ENCODE results near the gene FATE1. TPM values are rescaled to one million over a fixed set of nuclear protein-coding genes. Genes with fewer than 3 reads are reported as not detected.

Gene FATE1
- total and polyA plus RNA-seq, 2 experiments from 2014 or later: not detected

DNA sequence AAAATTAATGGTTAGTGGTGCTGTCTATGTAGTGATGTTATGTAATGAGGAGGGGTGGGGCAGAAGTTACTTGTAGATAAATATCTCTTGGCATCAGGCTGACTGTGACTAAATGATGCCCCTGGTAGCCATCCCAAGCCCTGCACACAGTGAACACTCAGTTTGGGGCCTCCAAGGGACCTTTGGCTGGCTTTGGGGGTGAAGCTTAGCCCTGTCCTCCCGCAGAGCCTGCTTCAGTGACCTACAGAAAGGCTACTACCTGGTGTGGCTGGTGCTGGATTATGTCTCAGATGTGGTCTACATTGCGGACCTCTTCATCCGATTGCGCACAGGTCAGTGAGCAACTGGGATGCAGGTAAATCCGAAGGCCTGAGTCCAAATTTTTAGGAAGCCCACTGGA is 26.5 kb downstream of the FATE1 start:
- H3K36me3 ChIP-seq (replicated peaks; ENCODE audit: insufficient read depth, low read depth): no peaks in the 10 kb centered on the region
- no peaks in the 10 kb centered on the region for H3K79me2 ChIP-seq
- no peak overlapping the region for H2AFZ ChIP-seq
- WGBS (ENCODE audit: low lambda C conversion rate, missing lambda C conversion rate): 79% methylated on average over 5 of the region's 5 CpGs
- H3K4me1 ChIP-seq (ENCODE audit: insufficient read depth): no peaks in the 10 kb centered on the region
- no peaks in the 10 kb centered on the region for H4K20me1 ChIP-seq (ENCODE audit: insufficient read depth, poor library complexity, severe bottlenecking)
- H3K9me3 ChIP-seq (ENCODE audit: low read depth): no peaks in the 10 kb centered on the region
- no peaks in the 10 kb centered on the region for H3K9me2 ChIP-seq (replicated peaks; ENCODE audit: insufficient read depth)
- DNase-seq (ENCODE audit: low spot score): no peak
- no peak overlapping the region for H3K4me2 ChIP-seq
- no peak overlapping the region for H3K4me3 ChIP-seq
- H3K27ac ChIP-seq: no peak overlapping the region
- no peaks in the 10 kb centered on the region for H3K27me3 ChIP-seq
- no peak for TF ChIP-seq EZH2phosphoT487 (IDR thresholded peaks at IDR 0.05; ENCODE audit: low read depth, severe bottlenecking, unreplicated experiment)
- no peak for TF ChIP-seq EZH2 (IDR thresholded peaks at IDR 0.05; ENCODE audit: borderline replicate concordance)
- TF ChIP-seq, protein P1, sequence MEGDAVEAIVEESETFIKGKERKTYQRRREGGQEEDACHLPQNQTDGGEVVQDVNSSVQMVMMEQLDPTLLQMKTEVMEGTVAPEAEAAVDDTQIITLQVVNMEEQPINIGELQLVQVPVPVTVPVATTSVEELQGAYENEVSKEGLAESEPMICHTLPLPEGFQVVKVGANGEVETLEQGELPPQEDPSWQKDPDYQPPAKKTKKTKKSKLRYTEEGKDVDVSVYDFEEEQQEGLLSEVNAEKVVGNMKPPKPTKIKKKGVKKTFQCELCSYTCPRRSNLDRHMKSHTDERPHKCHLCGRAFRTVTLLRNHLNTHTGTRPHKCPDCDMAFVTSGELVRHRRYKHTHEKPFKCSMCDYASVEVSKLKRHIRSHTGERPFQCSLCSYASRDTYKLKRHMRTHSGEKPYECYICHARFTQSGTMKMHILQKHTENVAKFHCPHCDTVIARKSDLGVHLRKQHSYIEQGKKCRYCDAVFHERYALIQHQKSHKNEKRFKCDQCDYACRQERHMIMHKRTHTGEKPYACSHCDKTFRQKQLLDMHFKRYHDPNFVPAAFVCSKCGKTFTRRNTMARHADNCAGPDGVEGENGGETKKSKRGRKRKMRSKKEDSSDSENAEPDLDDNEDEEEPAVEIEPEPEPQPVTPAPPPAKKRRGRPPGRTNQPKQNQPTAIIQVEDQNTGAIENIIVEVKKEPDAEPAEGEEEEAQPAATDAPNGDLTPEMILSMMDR (IDR thresholded peaks at IDR 0.05; ENCODE audit: poor library complexity): no peak

- Histone ChIP-seq H3K4me3 (no peak overlapping the region), H3K36me3 (replicated peaks; ENCODE audit: insufficient read depth, low read depth) (no peaks in the 10 kb centered on the region), H3K79me2 (no peaks in the 10 kb centered on the region), H2AFZ (no peak overlapping the region), H3K27ac (no peak overlapping the region), H3K9me2 (replicated peaks; ENCODE audit: insufficient read depth) (no peaks in the 10 kb centered on the region), H3K27me3 (no peaks in the 10 kb centered on the region), H3K4me1 (ENCODE audit: insufficient read depth) (no peaks in the 10 kb centered on the region), H3K4me2 (no peak overlapping the region), H3K9me3 (ENCODE audit: low read depth) (no peaks in the 10 kb centered on the region), H4K20me1 (ENCODE audit: insufficient read depth, poor library complexity, severe bottlenecking) (no peaks in the 10 kb centered on the region)
- WGBS (ENCODE audit: low lambda C conversion rate, missing lambda C conversion rate): 89% methylated on average over 21 of the region's 21 CpGs
- TF ChIP-seq, protein P1 (IDR thresholded peaks at IDR 0.05; ENCODE audit: poor library complexity): no peak
- no peak for TF ChIP-seq EZH2 (IDR thresholded peaks at IDR 0.05; ENCODE audit: borderline replicate concordance)
- TF ChIP-seq EZH2phosphoT487 (IDR thresholded peaks at IDR 0.05; ENCODE audit: low read depth, severe bottlenecking, unreplicated experiment): no peak
- DNase-seq (ENCODE audit: low spot score): no peak
Observed at GRCh38 chrX:151743651-151744470, 28.0 kb downstream of the FATE1 start.

- no peaks in the 10 kb centered on the region for H3K9me2 ChIP-seq (replicated peaks; ENCODE audit: insufficient read depth)
- no peaks in the 10 kb centered on the region for H3K36me3 ChIP-seq (replicated peaks; ENCODE audit: insufficient read depth, low read depth)
- no peaks in the 10 kb centered on the region for H4K20me1 ChIP-seq (ENCODE audit: insufficient read depth, poor library complexity, severe bottlenecking)
- TF ChIP-seq EZH2phosphoT487 (IDR thresholded peaks at IDR 0.05; ENCODE audit: low read depth, severe bottlenecking, unreplicated experiment) (no peak), EZH2 (IDR thresholded peaks at IDR 0.05; ENCODE audit: borderline replicate concordance) (no peak)
- TF ChIP-seq, protein P1 (IDR thresholded peaks at IDR 0.05; ENCODE audit: poor library complexity): no peak
- no peak overlapping the region for H3K4me2 ChIP-seq
- no peak overlapping the region for H3K4me3 ChIP-seq
- H3K79me2 ChIP-seq: no peaks in the 10 kb centered on the region
- WGBS (ENCODE audit: low lambda C conversion rate, missing lambda C conversion rate): 68% methylated on average over 6 of the region's 6 CpGs
- DNase-seq (ENCODE audit: low spot score): no peak
- no peak overlapping the region for H2AFZ ChIP-seq
- no peaks in the 10 kb centered on the region for H3K27me3 ChIP-seq
- no peak overlapping the region for H3K27ac ChIP-seq
- no peaks in the 10 kb centered on the region for H3K9me3 ChIP-seq (ENCODE audit: low read depth)
- no peaks in the 10 kb centered on the region for H3K4me1 ChIP-seq (ENCODE audit: insufficient read depth)
Observed at GRCh38 chrX:151745651-151746050, 29.8 kb downstream of the FATE1 start.

Data from hepatocyte (in vitro differentiated cells).